ENCODE data around the gene MTSS2. TPM values are rescaled to one million over a fixed set of nuclear protein-coding genes. Genes with fewer than 3 reads are reported as not detected.

The MTSS2 gene
- total RNA-seq, 2 experiments from 2014 or later = 2.0 TPM

DNA sequence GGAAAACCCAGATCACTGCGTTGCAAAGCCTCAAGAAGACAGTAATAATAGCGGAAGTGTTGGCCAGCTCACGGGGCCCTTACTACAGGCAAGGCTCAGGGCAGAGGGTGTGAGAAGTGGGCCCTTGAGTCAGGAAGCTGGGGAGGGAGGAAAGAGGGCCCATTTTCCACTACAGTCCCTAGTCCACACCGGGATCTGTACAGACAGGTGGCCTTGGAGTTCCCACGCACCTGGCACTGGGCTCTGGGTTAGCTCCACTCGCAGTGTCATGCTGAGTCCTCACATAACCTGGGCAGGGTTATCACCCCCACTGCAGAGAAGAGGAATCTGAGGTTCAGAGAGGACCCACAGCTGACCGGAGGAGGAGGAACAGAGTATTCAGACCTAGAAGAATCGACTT is 16.8 kb upstream of the MTSS2 start:
- no peaks in the 10 kb centered on the region for H3K9me3 Mint-ChIP-seq
- no peak overlapping the region for H3K27ac Mint-ChIP-seq
- no peak overlapping the region for H3K4me3 Mint-ChIP-seq
- CTCF ChIA-PET = no interaction called here
- no peak for DNase-seq
- peaks cover 3% of the 10 kb centered on the region for H3K36me3 Mint-ChIP-seq (ENCODE audit: low read depth)
- intact Hi-C loops (cut with micrococcal nuclease) = no loop called here
- H3K4me1 Mint-ChIP-seq (ENCODE audit: low read depth) = peaks cover 8% of the 10 kb centered on the region
- H3K27me3 Mint-ChIP-seq (ENCODE audit: low read depth) = no peaks in the 10 kb centered on the region

DNA sequence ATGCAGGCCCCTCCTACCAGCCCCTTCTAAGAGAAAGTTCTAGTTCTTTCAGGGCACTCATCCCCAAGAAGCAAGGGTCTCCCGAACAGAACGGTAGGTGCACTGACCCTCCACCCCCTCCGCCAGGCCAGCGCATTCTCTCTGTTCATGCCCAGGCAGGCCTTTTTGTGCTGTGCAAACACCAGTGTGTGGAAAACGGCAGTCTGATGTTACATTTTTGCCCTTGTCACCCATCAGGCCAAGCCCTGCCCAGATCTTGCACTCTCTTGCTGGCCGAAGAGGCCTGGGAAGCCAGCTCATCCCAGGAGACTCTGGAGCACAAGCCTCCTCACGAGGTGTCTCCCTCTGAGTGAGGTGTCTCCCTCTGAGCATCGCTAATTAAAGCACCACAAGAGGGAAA is 16.1 kb upstream of the MTSS2 start:
- intact Hi-C loops (cut with micrococcal nuclease) = no loop called here
- Mint-ChIP-seq H3K4me1 (ENCODE audit: low read depth) (peaks cover 14% of the 10 kb centered on the region), H3K9me3 (no peaks in the 10 kb centered on the region), H3K4me3 (no peak overlapping the region), H3K27ac (no peak overlapping the region), H3K27me3 (ENCODE audit: low read depth) (no peaks in the 10 kb centered on the region), H3K36me3 (ENCODE audit: low read depth) (peaks cover 3% of the 10 kb centered on the region)
- CTCF ChIA-PET = no interaction called here
- no peak for DNase-seq

DNA sequence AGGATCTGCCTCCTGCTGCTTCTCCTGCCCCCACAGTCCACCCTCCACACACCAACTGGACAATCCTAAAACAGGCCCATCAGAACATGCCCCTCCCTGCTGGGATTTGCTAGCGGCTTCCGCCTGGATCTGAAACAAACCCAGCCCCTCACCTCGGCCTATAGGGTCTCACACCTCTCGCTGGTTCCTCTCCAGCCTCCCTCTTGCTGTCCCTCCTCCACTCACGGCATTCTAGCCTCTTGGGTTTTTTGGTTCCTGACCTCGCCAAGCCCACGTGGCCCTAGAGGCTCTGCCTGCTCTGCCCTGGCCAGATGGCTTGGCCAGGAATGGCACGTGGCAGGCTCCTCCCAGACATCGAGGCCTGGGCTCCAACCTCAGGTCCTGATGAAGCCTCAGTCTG is 15.7 kb upstream of the MTSS2 start:
- Mint-ChIP-seq H3K4me3 (no peak overlapping the region), H3K27ac (no peak overlapping the region), H3K9me3 (no peaks in the 10 kb centered on the region), H3K4me1 (ENCODE audit: low read depth) (peaks cover 18% of the 10 kb centered on the region), H3K27me3 (ENCODE audit: low read depth) (no peaks in the 10 kb centered on the region), H3K36me3 (ENCODE audit: low read depth) (peaks cover 3% of the 10 kb centered on the region)
- intact Hi-C loops (cut with micrococcal nuclease) = no loop called here
- CTCF ChIA-PET = no interaction called here
- no peak for DNase-seq

DNA sequence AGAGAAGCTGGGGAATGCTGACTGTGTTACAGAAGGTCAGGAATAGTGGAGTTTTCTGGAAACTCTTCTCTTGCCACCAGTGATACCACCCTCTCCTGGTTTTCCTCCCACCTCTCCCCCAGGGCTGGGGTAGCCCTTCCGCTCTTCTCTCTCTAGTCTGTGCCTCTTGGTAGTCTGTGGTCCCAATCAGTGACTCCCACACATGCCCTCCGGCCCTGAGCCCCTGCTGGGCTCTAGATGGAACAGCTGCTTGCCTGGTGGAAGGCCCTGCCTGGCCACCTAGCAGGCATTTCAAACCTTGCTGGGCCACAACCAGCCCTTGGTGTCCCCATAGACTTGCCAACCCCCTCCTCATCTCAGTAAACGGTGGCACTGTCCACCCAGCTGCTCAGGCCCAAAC is 15.2 kb upstream of the MTSS2 start:
- CTCF ChIA-PET = no interaction called here
- H3K4me3 Mint-ChIP-seq = no peak overlapping the region
- H3K4me1 Mint-ChIP-seq (ENCODE audit: low read depth) = peaks cover 23% of the 10 kb centered on the region

DNA sequence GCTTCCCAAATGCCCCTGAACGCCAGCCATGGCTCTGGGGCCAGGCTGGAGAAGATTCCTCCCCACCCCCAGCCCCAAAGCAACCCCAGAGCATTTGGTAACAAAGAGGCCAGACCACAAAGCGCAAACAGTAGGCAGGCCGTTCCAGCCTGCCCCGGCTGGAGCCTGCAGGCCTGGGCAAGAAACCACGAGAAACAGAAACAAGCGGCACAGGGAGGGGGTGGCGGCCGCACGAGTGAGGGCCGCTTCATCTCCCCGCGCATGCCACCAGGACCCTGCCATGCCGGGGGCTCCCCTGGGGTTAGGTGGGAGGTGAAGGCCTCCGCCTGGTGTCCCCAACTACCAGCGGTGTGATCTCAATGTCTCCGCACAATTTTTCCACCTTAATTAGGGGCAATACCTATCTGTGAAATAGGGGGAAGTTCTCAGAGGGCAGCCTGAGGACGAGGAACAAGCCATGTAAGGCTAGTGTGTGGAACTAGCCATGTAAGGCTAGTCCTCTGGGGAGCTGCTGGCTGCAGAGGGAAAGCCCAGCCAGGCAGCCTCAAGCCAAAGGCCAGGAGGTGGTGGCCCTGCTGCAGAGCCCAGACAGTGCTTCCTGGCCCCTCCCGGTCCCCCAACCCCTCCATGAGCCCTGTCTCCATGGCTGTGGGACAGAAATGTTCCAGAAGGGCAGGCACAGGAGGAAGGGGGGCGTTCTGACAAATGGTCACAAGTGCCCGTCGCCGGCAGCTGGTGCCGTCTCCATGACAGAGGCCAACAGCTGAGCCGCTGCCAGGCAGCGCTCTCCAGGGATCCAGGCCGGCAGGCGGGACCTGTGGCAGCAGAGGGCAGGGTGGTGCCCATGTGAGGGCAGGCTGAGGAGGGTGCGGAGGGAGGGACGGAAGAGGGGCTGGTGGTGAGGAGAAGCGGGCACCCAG is 14.5 kb upstream of the MTSS2 start:
- no peak for DNase-seq
- intact Hi-C loops (cut with micrococcal nuclease) = no loop called here
- no peak overlapping the region for H3K27ac Mint-ChIP-seq
- H3K9me3 Mint-ChIP-seq = no peaks in the 10 kb centered on the region
- no peak overlapping the region for H3K4me3 Mint-ChIP-seq
- peaks cover 3% of the 10 kb centered on the region for H3K36me3 Mint-ChIP-seq (ENCODE audit: low read depth)
- CTCF ChIA-PET = no interaction called here
- H3K4me1 Mint-ChIP-seq (ENCODE audit: low read depth) = peaks cover 30% of the 10 kb centered on the region
- H3K27me3 Mint-ChIP-seq (ENCODE audit: low read depth) = no peaks in the 10 kb centered on the region

More for the DNA sequence above, 15.2 kb upstream of the MTSS2 start:
- intact Hi-C loops (cut with micrococcal nuclease) = no loop called here
- Mint-ChIP-seq H3K36me3 (ENCODE audit: low read depth) (peaks cover 3% of the 10 kb centered on the region), H3K9me3 (no peaks in the 10 kb centered on the region), H3K27ac (no peak overlapping the region), H3K27me3 (ENCODE audit: low read depth) (no peaks in the 10 kb centered on the region)
- no peak for DNase-seq

DNA sequence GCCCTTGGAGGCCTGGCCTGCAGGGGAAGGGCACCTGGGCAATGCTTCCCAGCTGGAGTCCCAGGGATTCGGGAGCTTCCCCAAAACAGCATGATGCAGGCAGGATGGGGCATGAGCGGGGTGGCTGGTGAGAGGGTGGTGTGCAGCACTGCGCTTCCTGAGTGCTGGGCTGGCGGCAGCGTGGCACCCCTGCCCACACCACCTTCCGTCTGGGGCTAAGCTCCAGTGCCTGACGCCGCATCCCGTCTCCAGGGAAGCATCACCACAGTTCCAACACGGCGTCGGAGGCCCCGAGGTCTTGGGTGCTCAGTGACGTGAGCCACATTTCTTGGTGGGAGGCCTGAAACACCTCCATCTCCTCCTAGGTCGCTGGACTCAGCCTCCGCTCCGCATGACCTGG is 13.8 kb upstream of the MTSS2 start:
- H3K4me3 Mint-ChIP-seq = no peak overlapping the region
- peaks cover 3% of the 10 kb centered on the region for H3K36me3 Mint-ChIP-seq (ENCODE audit: low read depth)
- H3K27me3 Mint-ChIP-seq (ENCODE audit: low read depth) = no peaks in the 10 kb centered on the region
- peaks cover 32% of the 10 kb centered on the region for H3K4me1 Mint-ChIP-seq (ENCODE audit: low read depth)
- CTCF ChIA-PET = no interaction called here
- no peaks in the 10 kb centered on the region for H3K9me3 Mint-ChIP-seq
- no peak overlapping the region for H3K27ac Mint-ChIP-seq
- intact Hi-C loops (cut with micrococcal nuclease) = no loop called here
- no peak for DNase-seq

DNA sequence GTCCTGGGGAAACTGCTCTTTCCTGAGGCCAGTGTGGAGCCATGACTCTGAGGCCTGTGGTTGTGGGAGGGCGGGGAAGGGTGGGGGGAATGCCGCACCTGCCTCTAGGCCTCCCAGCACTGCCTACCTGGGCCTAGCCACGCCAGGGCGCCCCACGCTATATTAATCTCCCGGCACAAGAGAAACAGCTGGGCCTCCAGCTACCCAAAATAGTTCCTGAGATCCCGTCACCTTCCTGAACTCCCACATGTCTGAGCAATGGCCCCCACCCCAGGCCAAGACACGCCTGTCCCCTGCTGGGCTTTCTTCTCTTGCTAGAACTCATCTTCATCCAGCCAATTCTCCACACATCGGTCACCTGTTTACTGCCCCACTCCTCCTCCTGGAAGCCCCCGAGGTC is 13.0 kb upstream of the MTSS2 start:
- Mint-ChIP-seq H3K9me3 (no peaks in the 10 kb centered on the region), H3K4me1 (ENCODE audit: low read depth) (peaks cover 32% of the 10 kb centered on the region), H3K4me3 (no peak overlapping the region), H3K27ac (no peak overlapping the region), H3K36me3 (ENCODE audit: low read depth) (peaks cover 3% of the 10 kb centered on the region), H3K27me3 (ENCODE audit: low read depth) (no peaks in the 10 kb centered on the region)
- no peak for DNase-seq
- CTCF ChIA-PET = no interaction called here
- intact Hi-C loops (cut with micrococcal nuclease) = no loop called here

DNA sequence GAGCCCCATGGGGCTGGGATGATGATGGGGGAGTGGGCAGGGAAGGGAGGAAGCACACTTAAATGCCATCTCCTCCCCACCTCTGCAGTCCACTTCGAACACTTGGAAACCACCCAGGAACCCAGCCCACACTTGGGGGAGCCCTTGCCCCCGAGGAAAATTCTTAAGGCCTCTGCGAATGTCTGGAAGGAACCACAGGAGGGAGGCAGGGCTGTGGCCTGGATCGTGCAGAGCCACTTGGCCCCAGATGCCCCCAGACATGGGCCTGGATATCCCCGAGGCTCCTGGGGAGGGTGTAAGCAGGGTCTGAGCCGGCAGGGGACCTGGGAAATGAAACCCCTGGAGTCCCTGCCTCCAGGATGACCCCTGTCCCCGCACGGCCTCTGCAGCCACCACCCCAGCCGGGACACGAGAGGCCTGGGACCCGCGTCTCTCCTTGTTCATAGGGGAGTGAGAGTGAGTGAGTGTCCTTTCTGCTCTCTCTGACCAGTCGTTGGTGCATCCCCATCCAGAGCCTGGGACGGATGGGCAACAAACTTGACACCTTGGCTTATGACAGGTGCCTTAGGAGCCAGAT is 11.8 kb upstream of the MTSS2 start:
- no peaks in the 10 kb centered on the region for H3K9me3 Mint-ChIP-seq
- CTCF ChIA-PET = no interaction called here
- H3K27me3 Mint-ChIP-seq (ENCODE audit: low read depth) = no peaks in the 10 kb centered on the region
- no peak overlapping the region for H3K4me3 Mint-ChIP-seq
- H3K27ac Mint-ChIP-seq = peak overlapping the region; percentile 8
- peaks cover 32% of the 10 kb centered on the region for H3K4me1 Mint-ChIP-seq (ENCODE audit: low read depth)
- no peak for DNase-seq
- intact Hi-C loops (cut with micrococcal nuclease) = loop anchor here (1.0 kb wide), 1 partner anchor 40 kb away; no protein-coding TSS in a partner anchor
- H3K36me3 Mint-ChIP-seq (ENCODE audit: low read depth) = peaks cover 3% of the 10 kb centered on the region

DNA sequence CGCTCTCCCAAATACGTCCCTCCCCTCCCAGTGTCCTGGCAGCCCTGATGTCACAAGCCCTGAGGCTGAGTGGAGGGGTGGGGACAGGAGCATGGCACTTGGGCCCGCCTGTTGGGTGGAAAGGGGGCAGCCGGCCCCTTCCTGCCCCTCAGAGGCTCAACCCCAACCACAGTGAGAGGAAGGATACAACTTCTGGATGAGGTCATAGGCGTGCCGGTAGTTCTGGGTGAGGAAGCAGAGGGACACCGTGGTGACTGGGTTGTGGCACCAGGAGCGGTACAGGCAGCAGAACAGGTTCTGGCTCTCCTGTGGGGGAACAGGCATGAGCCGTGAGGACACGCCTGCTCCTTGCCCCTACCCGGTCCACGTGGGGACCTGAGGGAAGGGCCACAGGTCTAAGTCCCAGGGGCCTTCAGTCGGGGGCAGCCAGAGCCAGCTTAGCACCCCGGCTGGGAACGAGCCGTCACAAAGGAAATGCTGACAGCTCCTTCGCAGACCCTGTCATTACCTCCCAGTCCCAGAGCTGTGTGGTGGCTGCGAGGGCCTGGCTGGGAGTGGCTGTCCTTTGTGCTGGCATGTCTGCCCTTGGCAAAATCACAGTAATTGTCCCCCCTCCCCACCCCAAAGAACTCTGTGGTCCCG is 11.2 kb upstream of the MTSS2 start:
- Mint-ChIP-seq H3K27ac (peak overlapping the region; percentile 18), H3K36me3 (ENCODE audit: low read depth) (peaks cover 3% of the 10 kb centered on the region), H3K9me3 (no peaks in the 10 kb centered on the region), H3K27me3 (ENCODE audit: low read depth) (no peaks in the 10 kb centered on the region), H3K4me1 (ENCODE audit: low read depth) (peaks cover 32% of the 10 kb centered on the region), H3K4me3 (no peak overlapping the region)
- DNase-seq = peak; percentile 52
- intact Hi-C loops (cut with micrococcal nuclease) = loop anchor here (1.0 kb wide), 1 partner anchor 40 kb away; no protein-coding TSS in a partner anchor
- CTCF ChIA-PET = interaction anchor here (2.7 kb wide), 1 partner anchor 74 kb away, joined by 16 read pairs; no protein-coding TSS in a partner anchor

DNA sequence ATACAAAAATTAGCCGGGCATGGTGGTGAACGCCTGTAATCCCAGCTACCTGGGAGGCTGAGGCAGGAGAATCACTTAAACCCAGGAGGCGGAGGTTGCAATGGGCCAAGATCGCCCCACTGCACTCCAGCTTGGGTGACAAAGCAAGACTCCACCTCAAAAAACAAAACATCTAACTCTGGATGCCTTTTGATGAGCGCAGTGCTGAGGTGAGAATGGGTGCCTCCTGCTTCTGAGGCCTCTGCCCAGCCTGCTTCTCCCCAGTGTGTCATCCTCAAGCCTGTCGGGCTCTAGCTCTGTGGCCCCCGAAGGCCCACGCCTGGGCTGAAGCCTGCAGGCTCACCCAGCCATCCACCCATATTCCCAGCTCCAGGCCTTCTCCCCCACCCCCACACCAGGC is 10.5 kb upstream of the MTSS2 start:
- peaks cover 3% of the 10 kb centered on the region for H3K36me3 Mint-ChIP-seq (ENCODE audit: low read depth)
- H3K27ac Mint-ChIP-seq = peak overlapping the region; percentile 24

DNA sequence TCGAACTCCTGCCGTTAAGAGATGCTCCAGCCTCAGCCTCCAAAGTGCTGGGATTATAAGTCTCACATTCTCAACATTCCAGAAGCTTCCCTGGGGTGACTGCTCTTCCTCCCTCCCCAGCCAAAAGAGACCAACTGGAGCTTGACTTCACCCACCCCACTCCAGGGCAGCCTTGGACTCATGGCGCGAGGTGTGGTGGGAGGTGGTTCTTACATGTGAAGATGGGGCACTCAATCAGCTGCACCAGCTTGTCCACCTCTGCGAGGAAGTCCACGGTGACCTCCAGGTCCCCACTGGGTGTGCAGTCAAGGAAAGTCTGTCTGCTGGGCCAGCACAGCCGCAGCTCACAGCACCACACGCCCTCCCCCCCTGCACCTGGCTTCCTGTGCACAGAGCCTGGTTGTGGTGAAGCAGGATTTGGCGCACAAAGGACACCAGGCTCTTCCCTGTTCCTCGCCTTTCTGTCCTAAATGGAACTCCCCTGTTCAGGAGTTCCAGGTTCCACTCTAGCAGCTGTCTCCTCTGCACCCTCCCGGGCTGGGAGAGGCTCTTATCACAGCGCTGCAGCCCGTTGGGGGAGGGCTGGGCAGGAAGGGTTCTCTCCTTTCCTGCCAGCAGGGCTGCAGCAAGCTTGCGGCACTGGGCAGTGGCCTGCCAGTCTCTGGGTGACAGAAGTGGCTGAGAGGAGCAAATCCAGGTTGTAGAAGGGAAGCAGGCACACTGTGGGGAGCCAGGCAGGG is 9.6 kb upstream of the MTSS2 start:
- intact Hi-C loops (cut with micrococcal nuclease) = no loop called here
- H3K9me3 Mint-ChIP-seq = no peaks in the 10 kb centered on the region
- H3K4me3 Mint-ChIP-seq = no peak overlapping the region
- peaks cover 3% of the 10 kb centered on the region for H3K36me3 Mint-ChIP-seq (ENCODE audit: low read depth)
- CTCF ChIA-PET = interaction anchor here (0.8 to 2.7 kb wide), 2 partner anchors 16 to 76 kb away, joined by 3 to 16 read pairs; no protein-coding TSS in a partner anchor
- no peaks in the 10 kb centered on the region for H3K27me3 Mint-ChIP-seq (ENCODE audit: low read depth)
- H3K4me1 Mint-ChIP-seq (ENCODE audit: low read depth) = peaks cover 32% of the 10 kb centered on the region
- DNase-seq = peak; percentile 25
- H3K27ac Mint-ChIP-seq = no peak overlapping the region

More for the DNA sequence above, 10.5 kb upstream of the MTSS2 start:
- Mint-ChIP-seq H3K9me3 (no peaks in the 10 kb centered on the region), H3K4me1 (ENCODE audit: low read depth) (peaks cover 32% of the 10 kb centered on the region), H3K27me3 (ENCODE audit: low read depth) (no peaks in the 10 kb centered on the region), H3K4me3 (no peak overlapping the region)
- CTCF ChIA-PET = interaction anchor here (0.8 to 2.7 kb wide), 2 partner anchors 16 to 75 kb away, joined by 3 to 16 read pairs; no protein-coding TSS in a partner anchor
- DNase-seq = no peak
- intact Hi-C loops (cut with micrococcal nuclease) = no loop called here

DNA sequence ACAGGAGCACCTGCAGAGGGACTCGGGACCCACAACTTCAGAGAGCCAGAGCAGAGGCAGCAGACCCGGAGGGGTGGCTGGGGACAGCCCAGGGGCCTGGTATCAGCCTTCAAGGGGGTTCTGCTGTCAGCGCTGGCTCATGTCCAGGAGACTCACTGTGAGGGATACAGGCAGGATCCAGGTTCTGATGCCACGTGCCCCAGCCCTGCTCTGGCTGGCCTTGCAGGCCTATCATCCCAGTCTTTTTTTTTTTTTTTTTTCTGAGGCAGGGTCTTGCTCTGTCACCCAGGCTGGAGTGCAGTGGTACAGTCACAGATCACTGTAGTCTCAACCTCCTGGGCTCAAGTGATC is 9.0 kb upstream of the MTSS2 start:
- CTCF ChIA-PET = interaction anchor here (2.7 kb wide), 1 partner anchor 77 kb away, joined by 16 read pairs; no protein-coding TSS in a partner anchor
- intact Hi-C loops (cut with micrococcal nuclease) = no loop called here
- H3K9me3 Mint-ChIP-seq = no peaks in the 10 kb centered on the region
- DNase-seq = no peak
- no peak overlapping the region for H3K4me3 Mint-ChIP-seq
- no peaks in the 10 kb centered on the region for H3K27me3 Mint-ChIP-seq (ENCODE audit: low read depth)
- H3K36me3 Mint-ChIP-seq (ENCODE audit: low read depth) = peaks cover 3% of the 10 kb centered on the region
- no peak overlapping the region for H3K27ac Mint-ChIP-seq
- H3K4me1 Mint-ChIP-seq (ENCODE audit: low read depth) = peaks cover 32% of the 10 kb centered on the region

Data from activated naive CD4-positive, alpha-beta T cell treated with anti-CD3 and anti-CD28 coated beads for 36 hours (primary cell).